Ishikawa (cell line): Measurements from ENCODE around the gene NPBWR2.
A peak's percentile ranks its signal among the peaks of the same experiment; 100 is the strongest.

Source experiments
- CEBPB ChIP-seq: IDR thresholded peaks from 2 replicates; pipeline ENCODE4 v1.6.1; 2012
- CREB1 ChIP-seq: IDR thresholded peaks from 2 replicates; pipeline ENCODE4 v1.6.1; 2012; ENCODE audit warnings: low read depth
- EGR1 ChIP-seq: IDR thresholded peaks from 2 replicates; pipeline ENCODE4 v1.6.1; 2012
- EP300 ChIP-seq: IDR thresholded peaks from 2 replicates; pipeline ENCODE4 v1.6.1; 2012; ENCODE audit warnings: borderline replicate concordance
- FOXM1 ChIP-seq: IDR thresholded peaks from 2 replicates; pipeline ENCODE4 v1.6.1; 2012; ENCODE audit warnings: low read depth, borderline replicate concordance
- NFIC ChIP-seq: IDR thresholded peaks from 2 replicates; pipeline ENCODE4 v1.6.1; 2012
- RAD21 ChIP-seq: IDR thresholded peaks from 2 replicates; pipeline ENCODE4 v1.6.1; 2012; ENCODE audit warnings: low read depth
- TAF1 ChIP-seq: IDR thresholded peaks from 2 replicates; pipeline ENCODE4 v1.6.1; 2012; ENCODE audit warnings: low read depth, mild to moderate bottlenecking
- TCF12 ChIP-seq: IDR thresholded peaks from 2 replicates; pipeline ENCODE4 v1.6.1; 2012; ENCODE audit warnings: low read depth
- TEAD4 ChIP-seq: IDR thresholded peaks from 2 replicates; pipeline ENCODE4 v1.6.1; 2012
- USF1 ChIP-seq: IDR thresholded peaks from 2 replicates; pipeline ENCODE4 v1.6.1; 2012
- YY1 ChIP-seq: IDR thresholded peaks from 2 replicates; pipeline ENCODE4 v1.6.1; 2012; ENCODE audit warnings: low read depth
- ZBTB7A ChIP-seq: IDR thresholded peaks from 2 replicates; pipeline ENCODE4 v1.6.1; 2012; ENCODE audit warnings: low read depth
- TF ChIP-seq, protein P1 (sequence below): IDR thresholded peaks from 2 replicates; pipeline ENCODE4 v1.6.1; 2012
- TF ChIP-seq, protein P2 (sequence below): IDR thresholded peaks from 2 replicates; pipeline ENCODE4 v1.6.1; 2012; ENCODE audit warnings: low read depth, mild to moderate bottlenecking

Gene NPBWR2

GRCh38 chr20:64065974-64066343 lies 41.4 kb downstream of the NPBWR2 start:
- TF ChIP-seq TEAD4 (peak; percentile 56), NFIC (no peak), CEBPB (no peak), TCF12 (0 out of 2 replicates have a peak, but pooled peaks have one; percentile 20), EP300 (0 out of 2 replicates have a peak, but pooled peaks have one; percentile 34), RAD21 (no peak), CREB1 (0 out of 2 replicates have a peak, but pooled peaks have one; percentile 43), TAF1 (no peak), USF1 (no peak; the same call in 1 of the 2 replicates), YY1 (0 out of 2 replicates have a peak, but pooled peaks have one; percentile 8), FOXM1 (no peak), ZBTB7A (no peak; the same call in 1 of the 2 replicates), EGR1 (no peak)
- TF ChIP-seq, protein P1, sequence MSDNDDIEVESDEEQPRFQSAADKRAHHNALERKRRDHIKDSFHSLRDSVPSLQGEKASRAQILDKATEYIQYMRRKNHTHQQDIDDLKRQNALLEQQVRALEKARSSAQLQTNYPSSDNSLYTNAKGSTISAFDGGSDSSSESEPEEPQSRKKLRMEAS = peak; percentile 66
- TF ChIP-seq, protein P2, sequence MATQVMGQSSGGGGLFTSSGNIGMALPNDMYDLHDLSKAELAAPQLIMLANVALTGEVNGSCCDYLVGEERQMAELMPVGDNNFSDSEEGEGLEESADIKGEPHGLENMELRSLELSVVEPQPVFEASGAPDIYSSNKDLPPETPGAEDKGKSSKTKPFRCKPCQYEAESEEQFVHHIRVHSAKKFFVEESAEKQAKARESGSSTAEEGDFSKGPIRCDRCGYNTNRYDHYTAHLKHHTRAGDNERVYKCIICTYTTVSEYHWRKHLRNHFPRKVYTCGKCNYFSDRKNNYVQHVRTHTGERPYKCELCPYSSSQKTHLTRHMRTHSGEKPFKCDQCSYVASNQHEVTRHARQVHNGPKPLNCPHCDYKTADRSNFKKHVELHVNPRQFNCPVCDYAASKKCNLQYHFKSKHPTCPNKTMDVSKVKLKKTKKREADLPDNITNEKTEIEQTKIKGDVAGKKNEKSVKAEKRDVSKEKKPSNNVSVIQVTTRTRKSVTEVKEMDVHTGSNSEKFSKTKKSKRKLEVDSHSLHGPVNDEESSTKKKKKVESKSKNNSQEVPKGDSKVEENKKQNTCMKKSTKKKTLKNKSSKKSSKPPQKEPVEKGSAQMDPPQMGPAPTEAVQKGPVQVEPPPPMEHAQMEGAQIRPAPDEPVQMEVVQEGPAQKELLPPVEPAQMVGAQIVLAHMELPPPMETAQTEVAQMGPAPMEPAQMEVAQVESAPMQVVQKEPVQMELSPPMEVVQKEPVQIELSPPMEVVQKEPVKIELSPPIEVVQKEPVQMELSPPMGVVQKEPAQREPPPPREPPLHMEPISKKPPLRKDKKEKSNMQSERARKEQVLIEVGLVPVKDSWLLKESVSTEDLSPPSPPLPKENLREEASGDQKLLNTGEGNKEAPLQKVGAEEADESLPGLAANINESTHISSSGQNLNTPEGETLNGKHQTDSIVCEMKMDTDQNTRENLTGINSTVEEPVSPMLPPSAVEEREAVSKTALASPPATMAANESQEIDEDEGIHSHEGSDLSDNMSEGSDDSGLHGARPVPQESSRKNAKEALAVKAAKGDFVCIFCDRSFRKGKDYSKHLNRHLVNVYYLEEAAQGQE = no peak

GRCh38 chr20:64065062-64065973 lies 42.0 kb downstream of the NPBWR2 start:
- TF ChIP-seq FOXM1 = no peak

DNA sequence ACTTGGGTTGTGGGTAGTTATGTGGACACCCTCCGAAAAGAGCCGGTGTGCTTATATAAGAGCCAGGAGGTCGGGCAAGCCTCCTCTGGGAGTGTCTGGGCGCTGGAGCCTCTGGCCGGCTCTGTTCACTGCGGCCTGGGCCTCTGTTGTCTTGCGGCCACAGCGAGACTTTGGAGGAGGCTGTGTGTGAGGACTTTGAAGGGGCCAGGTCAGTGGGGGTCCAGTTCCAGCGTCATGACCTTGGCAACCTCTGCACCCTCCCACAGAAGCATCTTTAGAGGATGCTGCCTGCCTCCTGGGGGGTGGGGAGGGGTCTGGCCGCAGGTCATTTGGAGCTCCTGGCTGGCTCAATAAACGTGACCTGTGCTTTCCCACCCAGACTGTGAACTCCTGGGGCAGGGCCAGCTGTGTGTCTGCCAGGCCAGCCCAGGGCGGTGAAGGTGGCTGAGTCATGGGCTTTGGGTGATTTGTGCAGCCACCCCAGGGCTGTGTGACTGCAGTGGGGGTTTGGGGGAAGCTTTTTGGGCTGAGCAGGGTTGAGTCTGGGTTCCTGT lies 43.1 kb downstream of the NPBWR2 start:
- no peak for TF ChIP-seq CREB1
- TF ChIP-seq RAD21 = no peak
- TF ChIP-seq ZBTB7A = 0 out of 2 replicates have a peak, but pooled peaks have one; percentile 41
- TF ChIP-seq, protein P1 = no peak

GRCh38 chr20:64063389-64064144 lies 43.8 kb downstream of the NPBWR2 start:
- TF ChIP-seq ZBTB7A (peak; percentile 67), NFIC (no peak)

DNA sequence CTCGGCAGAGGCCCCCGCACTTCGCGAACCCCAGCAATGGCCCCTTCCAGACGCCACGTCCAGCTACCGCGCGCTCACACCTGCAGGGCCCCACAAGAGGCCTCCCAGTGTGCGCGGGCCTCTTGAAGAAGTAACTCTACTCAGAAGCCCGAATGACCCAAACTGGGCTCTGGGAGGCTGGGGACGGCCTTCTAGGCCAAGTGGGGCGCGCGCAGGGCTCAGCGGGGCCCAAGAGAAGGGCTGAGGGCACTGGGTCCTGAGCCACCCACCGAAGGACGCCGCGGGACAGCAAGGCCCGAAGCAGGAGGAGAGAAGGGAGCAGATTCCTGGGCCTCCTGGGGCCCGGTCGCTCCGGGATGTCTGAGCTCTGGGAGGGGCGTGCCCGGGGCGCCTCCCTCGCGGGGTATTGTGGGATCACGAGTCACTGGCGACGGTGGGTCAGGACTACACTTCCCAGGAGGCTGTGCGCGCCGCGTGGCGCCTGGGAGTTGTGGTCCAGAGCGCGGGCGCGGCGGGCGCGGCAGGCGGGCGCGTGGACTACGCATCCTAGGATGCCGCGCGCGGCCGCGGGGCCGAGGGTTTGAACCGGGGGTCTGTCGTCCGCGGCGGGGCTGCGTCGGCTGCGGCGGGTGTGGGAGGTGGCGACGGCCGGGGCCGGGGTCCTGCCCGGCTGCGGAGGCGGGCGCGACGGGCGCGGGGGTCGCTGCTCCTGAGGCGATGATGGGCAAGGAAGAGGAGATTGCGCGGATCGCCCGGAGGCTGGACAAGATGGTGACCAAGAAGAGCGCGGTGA lies 44.6 kb downstream of the NPBWR2 start, which contains the start of gene TCEA2:
Gene TCEA2, plus strand, starts transcription at position 603 of the 793 bp plus-strand sequence. Its CDS starts 115 bp downstream, at position 718.
- TF ChIP-seq TAF1 (peak; percentile 57; the same call in 1 of the 2 replicates), NFIC (no peak; the same call in 1 of the 2 replicates), FOXM1 (no peak), EGR1 (no peak), EP300 (no peak), TCF12 (no peak; the same call in 1 of the 2 replicates), ZBTB7A (no peak; the same call in 1 of the 2 replicates), RAD21 (no peak), CREB1 (no peak; the same call in 1 of the 2 replicates), YY1 (peak; percentile 69), TEAD4 (no peak), CEBPB (no peak), USF1 (peak; percentile 62)
- TF ChIP-seq, protein P1 = peak; percentile 57; the same call in 1 of the 2 replicates
- TF ChIP-seq, protein P2 = no peak
